ENCODE data around the gene MARF1. TPM values are rescaled to one million over a fixed set of nuclear protein-coding genes. Genes with fewer than 3 reads are reported as not detected.
"Not testable (repeated sequence)": the region's sequence is repeated elsewhere in the genome, so short reads cannot be mapped to it uniquely, and the experiment has no call there.

MARF1 gene, protein sequence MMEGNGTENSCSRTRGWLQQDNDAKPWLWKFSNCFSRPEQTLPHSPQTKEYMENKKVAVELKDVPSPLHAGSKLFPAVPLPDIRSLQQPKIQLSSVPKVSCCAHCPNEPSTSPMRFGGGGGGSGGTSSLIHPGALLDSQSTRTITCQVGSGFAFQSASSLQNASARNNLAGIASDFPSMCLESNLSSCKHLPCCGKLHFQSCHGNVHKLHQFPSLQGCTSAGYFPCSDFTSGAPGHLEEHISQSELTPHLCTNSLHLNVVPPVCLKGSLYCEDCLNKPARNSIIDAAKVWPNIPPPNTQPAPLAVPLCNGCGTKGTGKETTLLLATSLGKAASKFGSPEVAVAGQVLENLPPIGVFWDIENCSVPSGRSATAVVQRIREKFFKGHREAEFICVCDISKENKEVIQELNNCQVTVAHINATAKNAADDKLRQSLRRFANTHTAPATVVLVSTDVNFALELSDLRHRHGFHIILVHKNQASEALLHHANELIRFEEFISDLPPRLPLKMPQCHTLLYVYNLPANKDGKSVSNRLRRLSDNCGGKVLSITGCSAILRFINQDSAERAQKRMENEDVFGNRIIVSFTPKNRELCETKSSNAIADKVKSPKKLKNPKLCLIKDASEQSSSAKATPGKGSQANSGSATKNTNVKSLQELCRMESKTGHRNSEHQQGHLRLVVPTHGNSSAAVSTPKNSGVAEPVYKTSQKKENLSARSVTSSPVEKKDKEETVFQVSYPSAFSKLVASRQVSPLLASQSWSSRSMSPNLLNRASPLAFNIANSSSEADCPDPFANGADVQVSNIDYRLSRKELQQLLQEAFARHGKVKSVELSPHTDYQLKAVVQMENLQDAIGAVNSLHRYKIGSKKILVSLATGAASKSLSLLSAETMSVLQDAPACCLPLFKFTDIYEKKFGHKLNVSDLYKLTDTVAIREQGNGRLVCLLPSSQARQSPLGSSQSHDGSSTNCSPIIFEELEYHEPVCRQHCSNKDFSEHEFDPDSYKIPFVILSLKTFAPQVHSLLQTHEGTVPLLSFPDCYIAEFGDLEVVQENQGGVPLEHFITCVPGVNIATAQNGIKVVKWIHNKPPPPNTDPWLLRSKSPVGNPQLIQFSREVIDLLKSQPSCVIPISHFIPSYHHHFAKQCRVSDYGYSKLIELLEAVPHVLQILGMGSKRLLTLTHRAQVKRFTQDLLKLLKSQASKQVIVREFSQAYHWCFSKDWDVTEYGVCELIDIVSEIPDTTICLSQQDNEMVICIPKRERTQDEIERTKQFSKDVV (N-terminal part only)
- total RNA-seq (2021; ENCODE audit: unreplicated experiment) (51.5 TPM), Bru-seq, nascent RNA (percentile 80 among the genes with signal in this experiment), BruChase-seq, experiment 1, labeled RNA remaining after a 2-hour chase (percentile 80 among the genes with signal in this experiment), BruChase-seq, experiment 2, labeled RNA remaining after a 6-hour chase (percentile 87 among the genes with signal in this experiment)
- 23.5 TPM for polyA plus RNA-seq (2012; ENCODE audit: insufficient read length)
- long read RNA-seq, partial matches to known transcripts = 9 of 18 reads
- long read RNA-seq, other reads (novel, unspliced or antisense) = 5 of 18 reads

DNA sequence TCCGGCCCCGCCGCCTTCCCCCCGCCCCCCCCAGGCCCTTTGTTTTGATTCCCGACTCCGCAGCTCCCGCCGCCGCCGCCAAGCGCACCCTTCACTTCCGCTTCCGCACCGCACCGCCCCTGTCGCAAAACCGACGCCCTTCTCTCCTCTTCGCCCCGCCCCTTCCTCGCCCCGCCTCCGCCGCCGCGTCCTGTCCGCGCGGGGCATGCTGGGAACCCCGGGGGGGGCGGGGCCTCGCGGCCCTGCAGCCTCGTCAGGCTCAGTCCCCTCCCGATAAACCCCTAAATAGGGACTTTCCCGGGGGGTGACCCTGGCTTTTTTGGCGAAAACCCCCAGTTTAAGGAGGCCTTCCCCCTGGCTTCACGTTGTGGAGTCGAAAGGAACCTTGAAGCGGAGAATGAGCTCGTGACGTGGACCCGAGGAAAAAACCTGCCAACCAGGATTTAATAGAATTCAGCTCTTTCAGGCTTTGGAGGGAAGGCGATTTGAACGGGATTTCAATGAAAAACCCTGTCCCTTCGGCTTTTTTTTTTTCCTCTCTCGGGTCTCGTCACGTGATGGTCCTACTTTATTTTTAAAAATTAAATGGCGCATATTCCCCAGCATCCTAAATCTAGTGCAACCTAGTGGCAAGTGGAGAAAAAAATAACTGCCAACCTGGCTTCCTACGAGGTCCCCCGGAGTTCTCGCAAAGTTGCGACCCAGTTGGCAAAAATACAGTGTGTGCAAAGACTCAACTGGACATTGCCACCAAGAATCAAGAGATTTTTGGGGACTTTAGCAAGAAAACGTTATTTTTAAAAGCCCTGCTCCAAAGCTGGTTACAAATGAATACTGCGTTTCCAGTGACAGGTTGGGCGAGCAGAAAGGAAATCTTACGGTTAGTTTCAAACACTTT is at the start of gene MARF1:
Gene MARF1 (minus strand): TSS at position 107 of the 898 bp plus-strand sequence. CDS start 3,921 bp downstream, outside the sequence.
- Histone ChIP-seq H3K9me3 (ENCODE audit: control insufficient read depth, insufficient read depth, low read depth, low read length) (no peaks in the 10 kb centered on the region), H3K4me1 (ENCODE audit: control insufficient read depth, insufficient read depth, low read length) (peaks cover 46% of the 10 kb centered on the region), H3K4me3 (ENCODE audit: low read depth in 2 of 2, low read length in 2 of 2) (peak within 1 kb of the TSS; percentile 68 to 82), H3K27ac (ENCODE audit: low read length) (peak within 1 kb of the TSS; percentile 99), H3K27me3 (ENCODE audit: control insufficient read depth, insufficient read depth, low read length) (no peaks in the 10 kb centered on the region), H3K36me3 (ENCODE audit: control insufficient read depth, insufficient read depth, low read length) (peaks cover 3% of the 10 kb centered on the region; the same call in 1 of the 2 replicates)
- DNase-seq (ENCODE audit: low read depth, low spot score) (peak; percentile 67), ATAC-seq (peak; percentile 84)
- TF ChIP-seq POLR2AphosphoS5 (IDR thresholded peaks at IDR 0.05; ENCODE audit: low read depth, low read length) (peak; percentile 98), SIN3A (IDR thresholded peaks at IDR 0.05; ENCODE audit: borderline replicate concordance, insufficient read depth, low read depth, low read length) (peak; percentile 83; the same call in 1 of the 2 replicates)
- TF ChIP-seq, protein P1, sequence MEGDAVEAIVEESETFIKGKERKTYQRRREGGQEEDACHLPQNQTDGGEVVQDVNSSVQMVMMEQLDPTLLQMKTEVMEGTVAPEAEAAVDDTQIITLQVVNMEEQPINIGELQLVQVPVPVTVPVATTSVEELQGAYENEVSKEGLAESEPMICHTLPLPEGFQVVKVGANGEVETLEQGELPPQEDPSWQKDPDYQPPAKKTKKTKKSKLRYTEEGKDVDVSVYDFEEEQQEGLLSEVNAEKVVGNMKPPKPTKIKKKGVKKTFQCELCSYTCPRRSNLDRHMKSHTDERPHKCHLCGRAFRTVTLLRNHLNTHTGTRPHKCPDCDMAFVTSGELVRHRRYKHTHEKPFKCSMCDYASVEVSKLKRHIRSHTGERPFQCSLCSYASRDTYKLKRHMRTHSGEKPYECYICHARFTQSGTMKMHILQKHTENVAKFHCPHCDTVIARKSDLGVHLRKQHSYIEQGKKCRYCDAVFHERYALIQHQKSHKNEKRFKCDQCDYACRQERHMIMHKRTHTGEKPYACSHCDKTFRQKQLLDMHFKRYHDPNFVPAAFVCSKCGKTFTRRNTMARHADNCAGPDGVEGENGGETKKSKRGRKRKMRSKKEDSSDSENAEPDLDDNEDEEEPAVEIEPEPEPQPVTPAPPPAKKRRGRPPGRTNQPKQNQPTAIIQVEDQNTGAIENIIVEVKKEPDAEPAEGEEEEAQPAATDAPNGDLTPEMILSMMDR (IDR thresholded peaks at IDR 0.05) = peak; percentile 75
- TF ChIP-seq, protein P2, sequence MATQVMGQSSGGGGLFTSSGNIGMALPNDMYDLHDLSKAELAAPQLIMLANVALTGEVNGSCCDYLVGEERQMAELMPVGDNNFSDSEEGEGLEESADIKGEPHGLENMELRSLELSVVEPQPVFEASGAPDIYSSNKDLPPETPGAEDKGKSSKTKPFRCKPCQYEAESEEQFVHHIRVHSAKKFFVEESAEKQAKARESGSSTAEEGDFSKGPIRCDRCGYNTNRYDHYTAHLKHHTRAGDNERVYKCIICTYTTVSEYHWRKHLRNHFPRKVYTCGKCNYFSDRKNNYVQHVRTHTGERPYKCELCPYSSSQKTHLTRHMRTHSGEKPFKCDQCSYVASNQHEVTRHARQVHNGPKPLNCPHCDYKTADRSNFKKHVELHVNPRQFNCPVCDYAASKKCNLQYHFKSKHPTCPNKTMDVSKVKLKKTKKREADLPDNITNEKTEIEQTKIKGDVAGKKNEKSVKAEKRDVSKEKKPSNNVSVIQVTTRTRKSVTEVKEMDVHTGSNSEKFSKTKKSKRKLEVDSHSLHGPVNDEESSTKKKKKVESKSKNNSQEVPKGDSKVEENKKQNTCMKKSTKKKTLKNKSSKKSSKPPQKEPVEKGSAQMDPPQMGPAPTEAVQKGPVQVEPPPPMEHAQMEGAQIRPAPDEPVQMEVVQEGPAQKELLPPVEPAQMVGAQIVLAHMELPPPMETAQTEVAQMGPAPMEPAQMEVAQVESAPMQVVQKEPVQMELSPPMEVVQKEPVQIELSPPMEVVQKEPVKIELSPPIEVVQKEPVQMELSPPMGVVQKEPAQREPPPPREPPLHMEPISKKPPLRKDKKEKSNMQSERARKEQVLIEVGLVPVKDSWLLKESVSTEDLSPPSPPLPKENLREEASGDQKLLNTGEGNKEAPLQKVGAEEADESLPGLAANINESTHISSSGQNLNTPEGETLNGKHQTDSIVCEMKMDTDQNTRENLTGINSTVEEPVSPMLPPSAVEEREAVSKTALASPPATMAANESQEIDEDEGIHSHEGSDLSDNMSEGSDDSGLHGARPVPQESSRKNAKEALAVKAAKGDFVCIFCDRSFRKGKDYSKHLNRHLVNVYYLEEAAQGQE (IDR thresholded peaks at IDR 0.05; ENCODE audit: insufficient read depth in 1 of 2, low read depth in 2 of 2, low read length in 1 of 2) = no peak
- in situ Hi-C loops (cut with HindIII; ENCODE audit: low pct_unique_long_range_greater_than_20kb, low sequenced_read_pairs) (no loop called here), intact Hi-C loops (cut with micrococcal nuclease; ENCODE audit: unreplicated experiment) (loop anchor here (5.0 kb wide), 1 partner anchor 51 kb away; no protein-coding TSS in a partner anchor)
- POLR2A ChIA-PET = interaction anchor here (0.6 to 1.0 kb wide), 6 partner anchors 17 to 569 kb away, joined by 4 to 22 read pairs (median 6); no protein-coding TSS in a partner anchor
- CTCF ChIA-PET = interaction anchor here (0.6 to 1.0 kb wide), 5 partner anchors 17 to 148 kb away, joined by 3 to 5 read pairs (median 4); no protein-coding TSS in a partner anchor
- BruUV-seq (replicated peaks) = TSS peak; percentile 95

DNA sequence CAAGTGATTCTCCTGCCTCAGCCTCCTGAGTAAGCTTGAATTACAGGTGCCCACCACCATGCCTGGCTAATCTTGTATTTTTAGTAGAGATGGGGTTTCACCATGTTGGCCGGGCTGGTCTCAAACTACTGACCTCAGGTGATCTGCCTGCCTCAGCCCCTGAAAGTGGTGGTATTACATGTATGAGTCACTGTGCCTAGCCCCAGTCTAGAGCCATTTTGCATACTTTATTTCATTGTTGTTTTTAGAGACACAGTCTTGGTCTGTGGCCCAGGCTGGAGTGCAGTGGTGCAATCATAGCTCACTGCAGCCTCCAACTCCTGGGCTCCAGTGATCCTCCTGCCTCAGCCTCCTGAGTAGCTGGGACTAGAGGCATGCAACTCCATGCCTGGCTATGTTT is 49.6 kb upstream of the MARF1 start:
- H3K27ac ChIP-seq (ENCODE audit: low read length); BruUV-seq (replicated peaks); H3K27me3 ChIP-seq (ENCODE audit: control insufficient read depth, insufficient read depth, low read length); H3K4me1 ChIP-seq (ENCODE audit: control insufficient read depth, insufficient read depth, low read length); H3K4me3 ChIP-seq (ENCODE audit: low read depth in 2 of 2, low read length in 2 of 2); DNase-seq (ENCODE audit: low read depth, low spot score); H3K9me3 ChIP-seq (ENCODE audit: control insufficient read depth, insufficient read depth, low read depth, low read length); H3K36me3 ChIP-seq (ENCODE audit: control insufficient read depth, insufficient read depth, low read length); in situ Hi-C loops (cut with HindIII; ENCODE audit: low pct_unique_long_range_greater_than_20kb, low sequenced_read_pairs); intact Hi-C loops (cut with micrococcal nuclease; ENCODE audit: unreplicated experiment); POLR2A ChIA-PET; CTCF ChIA-PET; ATAC-seq: not testable (repeated sequence)
